K562 (cell line): ENCODE measurements around the gene CACNA2D3.

Source experiments
- ATF6 ChIP-seq: sonication (generic); formaldehyde crosslinking; IDR thresholded peaks from 2 replicates; pipeline ENCODE4 v1.4.0; 2020; ENCODE audit warnings: mild to moderate bottlenecking, missing genetic modification reagents
- BRD4 ChIP-seq: fragments of 200-600 bp; sonication (generic); IDR thresholded peaks from 2 replicates; pipeline ENCODE4 v1.6.1; 2017; ENCODE audit warnings: inconsistent platforms
- FOXJ2 ChIP-seq: fragments of 200-800 bp; sonication (Bioruptor generic); IDR thresholded peaks from 2 replicates; pipeline ENCODE4 v1.6.1; 2016; ENCODE audit warnings: missing genetic modification characterization, missing compliant biosample characterization
- HCFC1 ChIP-seq: IDR thresholded peaks from 2 replicates; pipeline ENCODE4 v1.6.1; 2012; ENCODE audit warnings: low read depth, low read length, improper control_type of control experiment
- HDGF ChIP-seq: fragments of 450-650 bp; IDR thresholded peaks from 2 replicates; pipeline ENCODE4 v1.6.1; 2016
- HNRNPL ChIP-seq: fragments of 200-400 bp; formaldehyde crosslinking; IDR thresholded peaks from 2 replicates; pipeline ENCODE4 v1.6.1; 2017; ENCODE audit warnings: low read depth, mild to moderate bottlenecking, low read length
- POU5F1 ChIP-seq: fragments of 150-350 bp; IDR thresholded peaks from 2 replicates; pipeline ENCODE4 v1.6.1; 2014; ENCODE audit warnings: borderline replicate concordance, low read length, low read depth, mild to moderate bottlenecking; ENCODE audit not compliant: partially characterized antibody
- SNRNP70 ChIP-seq: fragments of 200-400 bp; formaldehyde crosslinking; optimal IDR thresholded peaks from 2 replicates; pipeline ENCODE3; 2017; ENCODE audit warnings: low read depth, low read length
- TAF1 ChIP-seq: IDR thresholded peaks from 2 replicates; pipeline ENCODE4 v1.6.1; 2011; ENCODE audit warnings: mild to moderate bottlenecking, low read length, moderate library complexity; ENCODE audit not compliant: insufficient read depth, control insufficient read depth, severe bottlenecking; ENCODE audit errors: extremely low read depth
- ZBTB33 ChIP-seq: sonication (generic); formaldehyde crosslinking; IDR thresholded peaks from 2 replicates; pipeline ENCODE4 v1.8.1; 2023; ENCODE audit warnings: mild to moderate bottlenecking, missing genetic modification reagents
- ZNF263 ChIP-seq: sonication (generic); formaldehyde crosslinking; IDR thresholded peaks from 2 replicates; pipeline ENCODE4 v1.8.0; 2022; ENCODE audit warnings: mild to moderate bottlenecking, missing genetic modification reagents, borderline replicate concordance
- ZNF639 ChIP-seq, 2 experiments: fragments of 200-800 bp in 1 of 2; sonication (Bioruptor generic) in 1 of 2; sonication (generic) in 1 of 2; formaldehyde crosslinking in 1 of 2; IDR thresholded peaks in 1 of 2; conservative IDR thresholded peaks in 1 of 2; 2 replicates each; pipeline versions ENCODE4 v1.5.0 to v1.6.1; 2016 to 2020; ENCODE audit warnings: missing compliant biosample characterization in 1 of 2, missing genetic modification characterization in 1 of 2, missing genetic modification reagents in 1 of 2
- TF ChIP-seq, protein P1 (sequence below), 3 experiments: IDR thresholded peaks in 2 of 3; conservative IDR thresholded peaks in 1 of 3; 2 replicates each; pipeline ENCODE4 v1.5.1; 2011 to 2012; ENCODE audit warnings: low read length in 3 of 3, mild to moderate bottlenecking in 3 of 3, control low read depth in 2 of 3, improper control_type of control experiment in 1 of 3, inconsistent platforms in 1 of 3, low read depth in 1 of 3, mixed read lengths in 1 of 3, moderate library complexity in 1 of 3; ENCODE audit not compliant: insufficient read depth in 2 of 3
- TF ChIP-seq, protein P2 (sequence below): fragments of 450-650 bp; IDR thresholded peaks from 2 replicates; pipeline ENCODE4 v1.6.1; 2018; ENCODE audit not compliant: partially characterized antibody

- TF ChIP-seq BRD4 = no peak
- no peak for TF ChIP-seq ZNF263 (CRISPR knock-in tag)
- no peak for TF ChIP-seq ZNF639 (CRISPR knock-in tag; conservative IDR thresholded peaks at IDR 0.05 in 1 of 2, IDR thresholded peaks at IDR 0.05 in 1 of 2)
- no peak for TF ChIP-seq ATF6 (CRISPR knock-in tag)
- no peak for TF ChIP-seq HDGF
- TF ChIP-seq, protein P1, sequence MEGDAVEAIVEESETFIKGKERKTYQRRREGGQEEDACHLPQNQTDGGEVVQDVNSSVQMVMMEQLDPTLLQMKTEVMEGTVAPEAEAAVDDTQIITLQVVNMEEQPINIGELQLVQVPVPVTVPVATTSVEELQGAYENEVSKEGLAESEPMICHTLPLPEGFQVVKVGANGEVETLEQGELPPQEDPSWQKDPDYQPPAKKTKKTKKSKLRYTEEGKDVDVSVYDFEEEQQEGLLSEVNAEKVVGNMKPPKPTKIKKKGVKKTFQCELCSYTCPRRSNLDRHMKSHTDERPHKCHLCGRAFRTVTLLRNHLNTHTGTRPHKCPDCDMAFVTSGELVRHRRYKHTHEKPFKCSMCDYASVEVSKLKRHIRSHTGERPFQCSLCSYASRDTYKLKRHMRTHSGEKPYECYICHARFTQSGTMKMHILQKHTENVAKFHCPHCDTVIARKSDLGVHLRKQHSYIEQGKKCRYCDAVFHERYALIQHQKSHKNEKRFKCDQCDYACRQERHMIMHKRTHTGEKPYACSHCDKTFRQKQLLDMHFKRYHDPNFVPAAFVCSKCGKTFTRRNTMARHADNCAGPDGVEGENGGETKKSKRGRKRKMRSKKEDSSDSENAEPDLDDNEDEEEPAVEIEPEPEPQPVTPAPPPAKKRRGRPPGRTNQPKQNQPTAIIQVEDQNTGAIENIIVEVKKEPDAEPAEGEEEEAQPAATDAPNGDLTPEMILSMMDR (IDR thresholded peaks at IDR 0.05 in 2 of 3, conservative IDR thresholded peaks at IDR 0.05 in 1 of 3; ENCODE audit: insufficient read depth in 2 of 3, low read depth in 1 of 3, low read length in 3 of 3) = no peak
- TF ChIP-seq FOXJ2 (tag) = no peak
- TF ChIP-seq, protein P2, sequence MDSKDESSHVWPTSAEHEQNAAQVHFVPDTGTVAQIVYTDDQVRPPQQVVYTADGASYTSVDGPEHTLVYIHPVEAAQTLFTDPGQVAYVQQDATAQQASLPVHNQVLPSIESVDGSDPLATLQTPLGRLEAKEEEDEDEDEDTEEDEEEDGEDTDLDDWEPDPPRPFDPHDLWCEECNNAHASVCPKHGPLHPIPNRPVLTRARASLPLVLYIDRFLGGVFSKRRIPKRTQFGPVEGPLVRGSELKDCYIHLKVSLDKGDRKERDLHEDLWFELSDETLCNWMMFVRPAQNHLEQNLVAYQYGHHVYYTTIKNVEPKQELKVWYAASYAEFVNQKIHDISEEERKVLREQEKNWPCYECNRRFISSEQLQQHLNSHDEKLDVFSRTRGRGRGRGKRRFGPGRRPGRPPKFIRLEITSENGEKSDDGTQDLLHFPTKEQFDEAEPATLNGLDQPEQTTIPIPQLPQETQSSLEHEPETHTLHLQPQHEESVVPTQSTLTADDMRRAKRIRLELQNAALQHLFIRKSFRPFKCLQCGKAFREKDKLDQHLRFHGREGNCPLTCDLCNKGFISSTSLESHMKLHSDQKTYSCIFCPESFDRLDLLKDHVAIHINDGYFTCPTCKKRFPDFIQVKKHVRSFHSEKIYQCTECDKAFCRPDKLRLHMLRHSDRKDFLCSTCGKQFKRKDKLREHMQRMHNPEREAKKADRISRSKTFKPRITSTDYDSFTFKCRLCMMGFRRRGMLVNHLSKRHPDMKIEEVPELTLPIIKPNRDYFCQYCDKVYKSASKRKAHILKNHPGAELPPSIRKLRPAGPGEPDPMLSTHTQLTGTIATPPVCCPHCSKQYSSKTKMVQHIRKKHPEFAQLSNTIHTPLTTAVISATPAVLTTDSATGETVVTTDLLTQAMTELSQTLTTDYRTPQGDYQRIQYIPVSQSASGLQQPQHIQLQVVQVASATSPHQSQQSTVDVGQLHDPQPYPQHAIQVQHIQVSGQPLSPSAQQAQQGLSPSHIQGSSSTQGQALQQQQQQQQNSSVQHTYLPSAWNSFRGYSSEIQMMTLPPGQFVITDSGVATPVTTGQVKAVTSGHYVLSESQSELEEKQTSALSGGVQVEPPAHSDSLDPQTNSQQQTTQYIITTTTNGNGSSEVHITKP = no peak
- TF ChIP-seq SNRNP70 = no peak
- TF ChIP-seq ZBTB33 = no peak
- no peak for TF ChIP-seq HCFC1
- TF ChIP-seq HNRNPL = no peak
- no peak for TF ChIP-seq POU5F1
- TF ChIP-seq TAF1 = no peak
Measured at GRCh38 chr3:54773271-54773670, 650.9 kb downstream of the CACNA2D3 start.
